Endothelial cell of umbilical vein (primary cell): Measurements from ENCODE around the gene CA4.

Source experiments
- JUN ChIP-seq: IDR thresholded peaks from 2 replicates; pipeline ENCODE4 v1.6.1; 2011; ENCODE audit warnings: borderline replicate concordance, low read depth; ENCODE audit not compliant: insufficient read length, insufficient read depth
- MAX ChIP-seq: IDR thresholded peaks from 2 replicates; pipeline ENCODE4 v1.6.1; 2011; ENCODE audit not compliant: insufficient read depth, insufficient read length
- POLR2A ChIP-seq: IDR thresholded peaks from 2 replicates; pipeline ENCODE4 v1.6.1; 2012; ENCODE audit warnings: low read depth, mild to moderate bottlenecking, control low read depth, low read length
- TF ChIP-seq, protein P1 (sequence below), 2 donors: IDR thresholded peaks; 1 replicate in 1 of 2; 2 replicates in 1 of 2; pipeline ENCODE4 v1.5.1; 2011; ENCODE audit warnings: low read length in 2 of 2, mild to moderate bottlenecking in 2 of 2, moderate library complexity in 2 of 2, control low read depth in 1 of 2, inconsistent platforms in 1 of 2, low read depth in 1 of 2; ENCODE audit not compliant: insufficient read depth in 1 of 2; ENCODE audit errors: extremely low read depth in 1 of 2

GRCh38 chr17:60130466-60130865 lies 19.3 kb upstream of the CA4 start:
- no peak for TF ChIP-seq MAX
- TF ChIP-seq, protein P1, sequence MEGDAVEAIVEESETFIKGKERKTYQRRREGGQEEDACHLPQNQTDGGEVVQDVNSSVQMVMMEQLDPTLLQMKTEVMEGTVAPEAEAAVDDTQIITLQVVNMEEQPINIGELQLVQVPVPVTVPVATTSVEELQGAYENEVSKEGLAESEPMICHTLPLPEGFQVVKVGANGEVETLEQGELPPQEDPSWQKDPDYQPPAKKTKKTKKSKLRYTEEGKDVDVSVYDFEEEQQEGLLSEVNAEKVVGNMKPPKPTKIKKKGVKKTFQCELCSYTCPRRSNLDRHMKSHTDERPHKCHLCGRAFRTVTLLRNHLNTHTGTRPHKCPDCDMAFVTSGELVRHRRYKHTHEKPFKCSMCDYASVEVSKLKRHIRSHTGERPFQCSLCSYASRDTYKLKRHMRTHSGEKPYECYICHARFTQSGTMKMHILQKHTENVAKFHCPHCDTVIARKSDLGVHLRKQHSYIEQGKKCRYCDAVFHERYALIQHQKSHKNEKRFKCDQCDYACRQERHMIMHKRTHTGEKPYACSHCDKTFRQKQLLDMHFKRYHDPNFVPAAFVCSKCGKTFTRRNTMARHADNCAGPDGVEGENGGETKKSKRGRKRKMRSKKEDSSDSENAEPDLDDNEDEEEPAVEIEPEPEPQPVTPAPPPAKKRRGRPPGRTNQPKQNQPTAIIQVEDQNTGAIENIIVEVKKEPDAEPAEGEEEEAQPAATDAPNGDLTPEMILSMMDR (IDR thresholded peaks at IDR 0.05; ENCODE audit: extremely low read depth in 1 of 2, insufficient read depth in 1 of 2, low read depth in 1 of 2, low read length in 2 of 2) = no peak
- no peak for TF ChIP-seq JUN
- TF ChIP-seq POLR2A = no peak
